Colonic mucosa (tissue), 4 donors: ENCODE data around the gene GABBR2. TPM values are rescaled to one million over a fixed set of nuclear protein-coding genes. Genes with fewer than 3 reads are reported as not detected.

Experiments
- DNase-seq: peaks from one replicate; pipeline ENCODE4 v3.0.0-alpha.2; 2020
- H3K27ac ChIP-seq: fragments of 200-600 bp; one replicate; pipeline ENCODE4 v1.8.0; 2021
- H3K27me3 ChIP-seq: fragments of 200-600 bp; one replicate; pipeline ENCODE4 v1.8.0; 2021
- H3K36me3 ChIP-seq: fragments of 200-600 bp; one replicate; pipeline ENCODE4 v1.8.0; 2021
- H3K4me1 ChIP-seq: fragments of 200-600 bp; one replicate; pipeline ENCODE4 v1.8.0; 2021; ENCODE audit warnings: mild to moderate bottlenecking
- H3K4me3 ChIP-seq: fragments of 200-600 bp; one replicate; pipeline ENCODE4 v1.8.0; 2021
- H3K9ac ChIP-seq, 2 donors: one replicate each; pipeline ENCODE4 v1.7.0; 2013; ENCODE audit warnings: control low read depth in 2 of 2, low read depth in 2 of 2, low read length in 2 of 2
- H3K9me3 ChIP-seq: fragments of 200-600 bp; one replicate; pipeline ENCODE4 v1.8.0; 2021
- CTCF ChIP-seq: fragments of 200-600 bp; IDR thresholded peaks from one replicate; pipeline ENCODE4 v1.8.0; 2022; ENCODE audit warnings: antibody characterized with exemption, mild to moderate bottlenecking
- intact Hi-C: fragments of 100-400 bp; cut with DNase I; formaldehyde crosslinking; loops from one replicate; pipeline ENCODE4 v1.14.1; 2022
- total RNA-seq, 2 donors: library from RNA; stranded (reverse); fragmentation: NEBNext Ultra II Directional in 1 of 2; extraction: Animal tissue kit (Norgen Biotek cat#: 25700) in 1 of 2; gene quantifications; one replicate each; pipeline ENCODE4 v1.2.1, GENCODE V29; 2021
- donor health status: healthy.
- donor health status: DM: no; HTN: no; CAD: no.
- donor health status: DM: no; HTN: no; CAD: no.

GABBR2 gene
- total RNA-seq, 2 donors from 2014 or later: 0.05 TPM; not detected in 1

GRCh38 chr9:98550206-98550820, 158.4 kb downstream of the GABBR2 start:
- Histone ChIP-seq H3K4me3 (no peak overlapping the region), H3K27ac (no peak overlapping the region), H3K9ac (no peak overlapping the region), H3K27me3 (no peaks in the 10 kb centered on the region), H3K36me3 (no peaks in the 10 kb centered on the region), H3K4me1 (no peaks in the 10 kb centered on the region), H3K9me3 (no peaks in the 10 kb centered on the region)
- no peak for TF ChIP-seq CTCF
- DNase-seq: no peak
- intact Hi-C loops: no loop called here

- H3K27ac ChIP-seq: no peak overlapping the region
- no peak overlapping the region for H3K4me3 ChIP-seq
- DNase-seq: no peak
- no peak overlapping the region for H3K9ac ChIP-seq
- intact Hi-C loops: no loop called here
- H3K9me3 ChIP-seq: no peaks in the 10 kb centered on the region
- no peak for TF ChIP-seq CTCF
- no peaks in the 10 kb centered on the region for H3K4me1 ChIP-seq
- no peaks in the 10 kb centered on the region for H3K27me3 ChIP-seq
- H3K36me3 ChIP-seq: no peaks in the 10 kb centered on the region
Observed at GRCh38 chr9:98549401-98549800, 159.3 kb downstream of the GABBR2 start.

GRCh38 chr9:98547606-98548005, 161.1 kb downstream of the GABBR2 start:
- Histone ChIP-seq H3K36me3 (no peaks in the 10 kb centered on the region), H3K27me3 (no peaks in the 10 kb centered on the region), H3K9me3 (no peaks in the 10 kb centered on the region), H3K27ac (no peak overlapping the region), H3K4me1 (no peaks in the 10 kb centered on the region), H3K9ac (no peak overlapping the region), H3K4me3 (no peak overlapping the region)
- intact Hi-C loops: no loop called here
- TF ChIP-seq CTCF: no peak
- no peak for DNase-seq

- no peak for DNase-seq
- Histone ChIP-seq H3K27ac (no peak overlapping the region), H3K4me3 (no peak overlapping the region), H3K27me3 (no peaks in the 10 kb centered on the region), H3K9ac (no peak overlapping the region), H3K36me3 (no peaks in the 10 kb centered on the region), H3K4me1 (no peaks in the 10 kb centered on the region), H3K9me3 (no peaks in the 10 kb centered on the region)
- intact Hi-C loops: no loop called here
- no peak for TF ChIP-seq CTCF
Observed at GRCh38 chr9:98545021-98545420, 163.7 kb downstream of the GABBR2 start.

GRCh38 chr9:98541684-98542230, 167.0 kb downstream of the GABBR2 start:
- Histone ChIP-seq H3K36me3 (no peaks in the 10 kb centered on the region), H3K4me3 (no peak overlapping the region), H3K27me3 (no peaks in the 10 kb centered on the region), H3K9ac (no peak overlapping the region), H3K4me1 (no peaks in the 10 kb centered on the region), H3K9me3 (no peaks in the 10 kb centered on the region), H3K27ac (no peak overlapping the region)
- intact Hi-C loops: no loop called here
- no peak for TF ChIP-seq CTCF
- no peak for DNase-seq
